Measurements from ENCODE around the gene CENPX. TPM values are rescaled to one million over a fixed set of nuclear protein-coding genes. Genes with fewer than 3 reads are reported as not detected.

Gene CENPX
- total RNA-seq, 2 donors from 2014 or later: 36.5 to 47.6 TPM

DNA sequence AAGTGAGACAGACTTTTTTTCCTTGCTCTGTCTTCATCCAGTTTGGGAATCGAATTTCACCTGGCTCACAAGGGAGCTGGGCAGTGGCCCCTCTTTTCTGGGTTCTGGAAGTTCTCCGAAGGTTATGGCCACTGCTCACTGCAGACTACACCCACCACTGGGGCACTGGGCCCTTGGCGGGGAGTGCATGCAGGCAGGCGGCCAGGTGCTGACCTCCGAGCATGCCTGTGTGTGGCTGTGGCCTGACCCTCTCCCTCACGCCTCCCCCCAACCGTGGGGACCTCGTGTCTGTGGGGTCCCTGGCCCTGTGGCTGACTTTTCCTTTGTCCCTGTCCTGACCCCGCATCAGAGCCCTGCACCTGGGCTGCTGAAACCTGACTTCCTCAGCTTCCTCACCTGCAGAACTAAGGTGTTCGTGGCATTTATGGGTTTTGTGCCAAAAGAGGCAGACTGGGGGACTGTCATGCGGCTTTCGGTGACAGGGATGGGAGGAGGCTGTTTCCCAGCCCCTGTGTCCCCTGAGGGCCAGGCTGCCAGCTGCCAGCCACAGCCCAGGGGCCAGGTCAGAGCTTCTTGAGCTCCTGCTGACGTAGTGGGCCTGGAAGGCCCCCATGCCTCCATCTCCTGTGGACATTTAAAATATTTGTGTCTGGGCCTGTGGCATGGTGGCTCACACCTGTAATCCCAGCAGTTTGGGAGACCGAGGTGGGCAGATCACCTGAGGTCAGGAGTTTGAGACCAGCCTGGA lies 23.8 kb downstream of the CENPX start:
- Histone ChIP-seq H3K4me3 (no peak overlapping the region), H3K27me3 (no peaks in the 10 kb centered on the region), H3K9me3 (no peaks in the 10 kb centered on the region), H3K4me1 (peaks cover 0 to 16% of the 10 kb centered on the region in 2 donors), H3K36me3 (no peaks in the 10 kb centered on the region), H3K27ac (no peak overlapping the region)
- no peak for DNase-seq (ENCODE audit: low spot score)
- TF ChIP-seq, protein P1, sequence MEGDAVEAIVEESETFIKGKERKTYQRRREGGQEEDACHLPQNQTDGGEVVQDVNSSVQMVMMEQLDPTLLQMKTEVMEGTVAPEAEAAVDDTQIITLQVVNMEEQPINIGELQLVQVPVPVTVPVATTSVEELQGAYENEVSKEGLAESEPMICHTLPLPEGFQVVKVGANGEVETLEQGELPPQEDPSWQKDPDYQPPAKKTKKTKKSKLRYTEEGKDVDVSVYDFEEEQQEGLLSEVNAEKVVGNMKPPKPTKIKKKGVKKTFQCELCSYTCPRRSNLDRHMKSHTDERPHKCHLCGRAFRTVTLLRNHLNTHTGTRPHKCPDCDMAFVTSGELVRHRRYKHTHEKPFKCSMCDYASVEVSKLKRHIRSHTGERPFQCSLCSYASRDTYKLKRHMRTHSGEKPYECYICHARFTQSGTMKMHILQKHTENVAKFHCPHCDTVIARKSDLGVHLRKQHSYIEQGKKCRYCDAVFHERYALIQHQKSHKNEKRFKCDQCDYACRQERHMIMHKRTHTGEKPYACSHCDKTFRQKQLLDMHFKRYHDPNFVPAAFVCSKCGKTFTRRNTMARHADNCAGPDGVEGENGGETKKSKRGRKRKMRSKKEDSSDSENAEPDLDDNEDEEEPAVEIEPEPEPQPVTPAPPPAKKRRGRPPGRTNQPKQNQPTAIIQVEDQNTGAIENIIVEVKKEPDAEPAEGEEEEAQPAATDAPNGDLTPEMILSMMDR (IDR thresholded peaks at IDR 0.05): no peak

DNA sequence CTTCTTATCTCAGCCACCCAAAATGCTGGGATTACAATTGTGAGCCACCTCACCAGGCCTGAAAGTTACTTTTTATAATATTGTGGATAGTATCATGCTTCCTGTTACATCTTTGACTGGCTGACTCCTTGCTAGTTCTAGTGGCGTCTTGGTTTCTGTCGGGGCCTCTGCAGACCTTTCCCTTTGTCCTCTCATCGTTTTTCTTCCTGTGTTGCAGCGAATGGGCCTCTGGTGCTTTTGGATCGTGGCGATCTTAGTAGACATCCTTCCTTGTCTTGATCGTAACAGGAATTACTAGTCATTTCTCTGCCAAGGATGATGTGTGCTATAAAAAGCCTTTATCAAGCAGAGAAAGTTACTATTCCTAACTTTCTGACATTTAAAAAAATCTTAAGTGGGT lies 24.5 kb downstream of the CENPX start:
- Histone ChIP-seq H3K4me1 (peaks cover 0 to 9% of the 10 kb centered on the region in 2 donors), H3K27ac (no peak overlapping the region), H3K9me3 (no peaks in the 10 kb centered on the region), H3K27me3 (no peaks in the 10 kb centered on the region), H3K36me3 (no peaks in the 10 kb centered on the region), H3K4me3 (no peak overlapping the region)
- no peak for DNase-seq (ENCODE audit: low spot score)
- TF ChIP-seq, protein P1 (IDR thresholded peaks at IDR 0.05): no peak

DNA sequence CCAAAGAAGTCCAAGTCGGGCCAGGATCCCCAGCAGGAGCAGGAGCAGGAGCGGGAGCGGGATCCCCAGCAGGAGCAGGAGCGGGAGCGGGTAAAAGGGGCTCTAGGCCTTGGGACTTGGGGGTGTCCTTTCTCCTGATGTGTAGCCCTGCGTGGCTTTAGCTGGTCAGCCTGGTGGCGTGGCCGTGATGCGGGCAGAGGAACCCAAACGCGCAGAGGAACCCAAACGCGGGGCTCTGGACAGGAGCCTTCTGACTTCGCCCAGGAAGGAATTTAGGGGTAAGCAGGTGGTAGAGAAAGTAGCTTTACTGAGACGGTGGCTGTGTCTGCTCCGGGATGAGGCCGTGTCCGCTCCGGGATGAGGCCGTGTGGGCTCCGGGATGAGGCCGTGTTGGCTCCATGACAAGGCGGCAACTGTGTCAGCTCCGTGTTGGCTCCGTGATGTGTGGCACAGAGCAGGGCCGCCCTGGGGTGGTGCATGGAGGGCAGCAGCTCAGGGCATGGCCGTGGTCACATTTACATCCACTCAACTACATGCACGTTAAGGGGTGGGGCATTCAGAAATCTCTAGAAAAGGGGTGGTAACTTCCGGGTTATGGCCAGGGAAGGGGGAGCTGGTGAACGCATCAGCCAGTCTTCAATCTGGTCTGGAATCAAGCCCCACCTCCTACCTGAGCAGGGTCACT lies 25.8 kb downstream of the CENPX start:
- DNase-seq (ENCODE audit: low spot score): no peak
- peaks cover 0 to 9% of the 10 kb centered on the region in 2 donors for H3K4me1 ChIP-seq
- no peaks in the 10 kb centered on the region for H3K9me3 ChIP-seq
- H3K27ac ChIP-seq: no peak overlapping the region
- H3K4me3 ChIP-seq: no peak overlapping the region
- TF ChIP-seq, protein P1 (IDR thresholded peaks at IDR 0.05): no peak
- H3K36me3 ChIP-seq: no peaks in the 10 kb centered on the region
- no peaks in the 10 kb centered on the region for H3K27me3 ChIP-seq

DNA sequence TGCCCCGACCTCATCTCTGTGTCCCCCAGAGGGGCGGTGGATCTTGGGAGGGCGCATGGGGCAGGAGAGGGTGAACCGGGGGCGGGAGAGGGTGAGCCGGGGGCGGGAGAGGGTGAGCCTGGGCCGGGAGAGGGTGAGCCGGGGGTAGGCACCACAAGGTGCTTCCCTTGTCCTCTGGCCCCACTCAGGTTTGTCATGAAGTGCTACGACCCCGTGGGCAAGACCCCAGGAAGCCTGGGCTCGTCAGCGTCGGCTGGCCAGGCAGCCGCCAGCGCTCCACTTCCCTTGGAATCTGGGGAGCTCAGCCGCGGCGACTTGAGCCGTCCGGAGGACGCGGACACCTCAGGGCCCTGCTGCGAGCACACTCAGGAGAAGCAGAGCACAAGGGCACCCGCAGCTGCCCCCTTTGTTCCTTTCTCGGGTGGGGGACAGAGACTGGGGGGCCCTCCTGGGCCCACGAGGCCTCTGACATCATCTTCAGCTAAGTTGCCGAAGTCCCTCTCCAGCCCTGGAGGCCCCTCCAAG lies 26.4 kb downstream of the CENPX start:
- no peaks in the 10 kb centered on the region for H3K9me3 ChIP-seq
- peaks cover 0 to 16% of the 10 kb centered on the region in 2 donors for H3K4me1 ChIP-seq
- DNase-seq (ENCODE audit: low spot score): no peak
- no peak overlapping the region for H3K4me3 ChIP-seq
- no peak overlapping the region for H3K27ac ChIP-seq
- H3K27me3 ChIP-seq: no peaks in the 10 kb centered on the region
- TF ChIP-seq, protein P1 (IDR thresholded peaks at IDR 0.05): no peak
- no peaks in the 10 kb centered on the region for H3K36me3 ChIP-seq

DNA sequence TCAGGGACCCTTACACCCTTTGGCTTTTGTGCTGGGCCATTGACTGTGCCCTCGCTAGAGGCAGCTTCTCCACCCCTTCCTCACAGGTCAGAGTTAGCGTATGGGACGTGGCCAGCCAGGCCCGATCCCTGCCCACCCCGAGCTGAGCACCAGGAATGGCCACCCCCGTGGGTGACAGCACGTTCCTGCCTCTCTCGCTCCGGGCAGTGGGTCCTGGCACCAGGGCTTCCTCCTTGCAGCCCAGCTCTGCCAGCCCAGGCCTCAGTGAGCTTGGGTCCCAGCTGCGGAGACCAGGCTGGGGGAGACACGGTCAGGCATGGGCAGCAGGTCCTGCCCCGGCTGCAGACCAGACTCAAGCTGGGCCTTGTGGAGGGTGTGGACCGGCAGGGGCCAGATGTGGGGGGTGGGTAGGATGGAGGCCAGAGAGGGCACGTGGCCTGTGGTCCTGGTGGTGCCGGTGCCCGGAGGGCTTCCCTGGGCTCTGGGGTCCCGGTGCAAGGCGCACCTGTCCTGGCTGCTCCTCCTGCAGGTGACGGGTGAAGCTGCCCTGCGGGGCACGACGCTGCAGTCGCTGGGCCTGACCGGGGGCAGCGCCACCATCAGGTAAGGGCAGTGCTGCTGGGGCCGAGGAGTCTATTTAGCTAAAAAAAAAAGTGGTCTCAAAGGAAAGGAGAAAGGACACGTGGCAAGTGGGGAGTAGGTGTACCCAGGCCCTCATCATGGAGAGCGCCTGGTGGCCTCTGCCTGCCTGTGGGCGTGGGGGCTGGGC lies 27.0 kb downstream of the CENPX start:
- DNase-seq (ENCODE audit: low spot score): no peak
- no peak overlapping the region for H3K4me3 ChIP-seq

More for the DNA sequence above, 27.0 kb downstream of the CENPX start:
- TF ChIP-seq, protein P1 (IDR thresholded peaks at IDR 0.05): no peak
- Histone ChIP-seq H3K4me1 (peaks cover 0 to 21% of the 10 kb centered on the region in 2 donors), H3K27me3 (no peaks in the 10 kb centered on the region), H3K36me3 (no peaks in the 10 kb centered on the region), H3K9me3 (no peaks in the 10 kb centered on the region), H3K27ac (no peak overlapping the region)
